Measurements from ENCODE around the gene DBN1.

DBN1 gene

DNA sequence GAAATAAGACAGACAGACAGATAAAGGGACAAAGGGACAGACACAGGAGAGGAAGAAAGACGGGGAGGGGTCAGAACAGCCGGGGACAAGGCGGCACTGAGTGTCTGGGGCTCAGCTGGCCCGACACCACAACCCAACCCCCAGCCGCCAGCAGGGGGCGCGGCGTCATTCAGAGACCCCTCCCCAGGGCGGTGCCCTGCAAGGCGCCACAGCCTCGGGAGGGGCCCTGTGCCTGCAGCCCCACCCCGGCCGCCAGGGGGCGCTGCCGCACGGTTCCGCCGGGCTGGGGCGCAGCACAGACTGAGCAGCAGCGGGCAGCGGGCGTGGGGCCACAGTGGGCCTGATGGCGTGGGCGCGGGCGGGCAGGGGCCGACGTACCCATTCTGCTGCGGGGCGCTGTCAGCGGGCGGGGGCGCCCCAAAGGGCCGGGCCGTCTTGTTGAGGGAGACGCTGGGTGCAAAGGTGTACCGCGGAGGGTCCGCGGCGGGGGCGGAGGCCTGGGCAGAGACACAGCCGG is 18.1 kb upstream of the DBN1 start:
- no peak overlapping the region for H3K27ac ChIP-seq (ENCODE audit: low read length)
- H3K9ac ChIP-seq (ENCODE audit: low read depth, low read length), result no peak overlapping the region
- H3K4me2 ChIP-seq (ENCODE audit: insufficient read depth, low read length), result no peak overlapping the region

DNA sequence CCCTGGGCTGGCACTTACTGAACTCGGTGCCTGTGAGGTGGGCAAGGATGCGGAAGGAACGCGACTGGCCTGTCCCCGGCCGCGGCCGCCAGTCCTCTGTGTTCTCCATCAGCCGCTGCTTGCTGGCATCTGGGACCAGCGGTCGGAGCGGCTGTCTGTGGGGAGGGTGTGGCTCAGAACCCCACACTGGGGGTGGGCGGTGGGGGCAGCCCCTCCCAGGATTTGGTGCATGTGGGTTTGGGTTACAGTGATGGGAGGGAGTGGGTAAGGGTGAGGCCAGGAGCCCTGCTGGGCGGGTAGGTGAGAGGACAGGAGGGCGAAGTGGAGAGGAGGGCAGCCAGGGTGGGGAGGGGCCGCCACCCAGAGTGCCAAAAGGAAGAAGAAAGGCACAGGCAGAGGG is 17.6 kb upstream of the DBN1 start:
- DNase-seq (no peak), ATAC-seq (ENCODE audit: insufficient read depth, low read depth) (no peak)
- Histone ChIP-seq H3K36me3 (ENCODE audit: insufficient read depth, low read length) (no peaks in the 10 kb centered on the region), H4K20me1 (ENCODE audit: insufficient read depth, low read length) (peaks cover 3% of the 10 kb centered on the region; the same call in 1 of the 2 replicates), H3K27ac (ENCODE audit: low read length) (no peak overlapping the region), H3K4me3 (ENCODE audit: low read depth in 1 of 2, low read length in 2 of 2) (no peak overlapping the region), H3K79me2 (ENCODE audit: insufficient read depth, low read length) (no peaks in the 10 kb centered on the region), H3K4me2 (ENCODE audit: insufficient read depth, low read length) (no peak overlapping the region), H3K9me3 (ENCODE audit: insufficient read depth, low read length, severe bottlenecking) (no peaks in the 10 kb centered on the region), H3K27me3 (ENCODE audit: insufficient read depth, low read length, poor library complexity) (no peaks in the 10 kb centered on the region), H2AFZ (ENCODE audit: low read depth, low read length) (no peak overlapping the region), H3K4me1 (ENCODE audit: insufficient read depth, low read length) (no peaks in the 10 kb centered on the region), H3K9ac (ENCODE audit: low read depth, low read length) (no peak overlapping the region)
- TF ChIP-seq CTCF (IDR thresholded peaks at IDR 0.05; ENCODE audit: borderline replicate concordance, extremely low read depth, low read length, poor library complexity, severe bottlenecking) (no peak), EZH2 (IDR thresholded peaks at IDR 0.05; ENCODE audit: borderline replicate concordance, low read depth, low read length, severe bottlenecking) (no peak)

More for the DNA sequence above, 18.1 kb upstream of the DBN1 start:
- no peaks in the 10 kb centered on the region for H3K79me2 ChIP-seq (ENCODE audit: insufficient read depth, low read length)
- H3K4me1 ChIP-seq (ENCODE audit: insufficient read depth, low read length), result peaks cover 4% of the 10 kb centered on the region
- DNase-seq (peak; percentile 44), ATAC-seq (ENCODE audit: insufficient read depth, low read depth) (peak; percentile 51)
- TF ChIP-seq CTCF (IDR thresholded peaks at IDR 0.05; ENCODE audit: borderline replicate concordance, extremely low read depth, low read length, poor library complexity, severe bottlenecking) (peak; percentile 56), EZH2 (IDR thresholded peaks at IDR 0.05; ENCODE audit: borderline replicate concordance, low read depth, low read length, severe bottlenecking) (no peak)
- no peak overlapping the region for H3K4me3 ChIP-seq (ENCODE audit: low read depth in 1 of 2, low read length in 2 of 2)
- no peaks in the 10 kb centered on the region for H3K27me3 ChIP-seq (ENCODE audit: insufficient read depth, low read length, poor library complexity)
- H3K36me3 ChIP-seq (ENCODE audit: insufficient read depth, low read length), result no peaks in the 10 kb centered on the region
- no peaks in the 10 kb centered on the region for H3K9me3 ChIP-seq (ENCODE audit: insufficient read depth, low read length, severe bottlenecking)
- H2AFZ ChIP-seq (ENCODE audit: low read depth, low read length), result no peak overlapping the region
- H4K20me1 ChIP-seq (ENCODE audit: insufficient read depth, low read length), result peaks cover 3% of the 10 kb centered on the region; the same call in 1 of the 2 replicates

DNA sequence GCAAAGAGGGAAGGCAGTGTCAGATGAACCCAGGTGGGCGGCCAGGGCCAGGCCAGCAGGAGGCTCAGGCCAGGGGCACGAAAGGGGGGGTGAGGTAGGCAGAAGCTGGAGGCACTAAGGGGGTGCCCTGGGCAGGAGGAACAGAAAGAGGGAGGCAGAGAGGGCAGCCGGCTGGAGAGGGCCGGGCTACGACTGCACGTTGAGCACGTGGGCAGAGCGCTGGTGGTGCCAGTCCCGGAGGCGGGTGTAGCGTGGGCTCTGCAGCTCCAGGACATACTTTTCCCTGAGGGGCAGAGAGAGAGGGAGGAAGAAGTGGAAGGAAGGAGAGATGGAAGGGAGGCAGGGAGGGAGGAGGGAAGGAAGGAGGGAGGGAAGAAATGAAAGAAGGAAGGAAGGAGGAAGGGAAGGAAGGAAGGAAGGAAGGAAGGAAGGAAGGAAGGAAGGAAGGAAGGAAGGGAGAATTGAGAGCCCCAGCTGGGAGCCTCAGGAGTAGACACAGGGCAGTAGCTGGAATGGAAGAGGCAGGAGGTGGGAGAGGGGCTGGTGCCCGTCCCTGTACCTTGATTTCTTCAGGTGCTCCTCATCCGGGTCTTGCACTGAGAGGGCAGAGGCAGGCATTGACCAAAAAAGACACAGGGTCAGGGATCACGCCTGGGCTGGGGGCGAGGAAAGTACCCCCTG is 17.0 kb upstream of the DBN1 start:
- H3K9ac ChIP-seq (ENCODE audit: low read depth, low read length), result no peak overlapping the region
- H3K36me3 ChIP-seq (ENCODE audit: insufficient read depth, low read length), result no peaks in the 10 kb centered on the region

More for the DNA sequence above, 17.0 kb upstream of the DBN1 start:
- Histone ChIP-seq H3K9me3 (ENCODE audit: insufficient read depth, low read length, severe bottlenecking) (no peaks in the 10 kb centered on the region), H3K4me1 (ENCODE audit: insufficient read depth, low read length) (no peaks in the 10 kb centered on the region), H3K27me3 (ENCODE audit: insufficient read depth, low read length, poor library complexity) (no peaks in the 10 kb centered on the region), H3K27ac (ENCODE audit: low read length) (no peak overlapping the region), H4K20me1 (ENCODE audit: insufficient read depth, low read length) (peaks cover 3% of the 10 kb centered on the region; the same call in 1 of the 2 replicates), H3K4me2 (ENCODE audit: insufficient read depth, low read length) (no peak overlapping the region), H2AFZ (ENCODE audit: low read depth, low read length) (no peak overlapping the region), H3K4me3 (ENCODE audit: low read depth in 1 of 2, low read length in 2 of 2) (no peak overlapping the region), H3K79me2 (ENCODE audit: insufficient read depth, low read length) (no peaks in the 10 kb centered on the region)
- DNase-seq (no peak), ATAC-seq (ENCODE audit: insufficient read depth, low read depth) (no peak)
- TF ChIP-seq EZH2 (IDR thresholded peaks at IDR 0.05; ENCODE audit: borderline replicate concordance, low read depth, low read length, severe bottlenecking), result no peak
- TF ChIP-seq CTCF (IDR thresholded peaks at IDR 0.05; ENCODE audit: borderline replicate concordance, extremely low read depth, low read length, poor library complexity, severe bottlenecking), result no peak
